CD14-positive monocyte (primary cell): ENCODE data around the gene PCED1B. TPM values are rescaled to one million over a fixed set of nuclear protein-coding genes. Genes with fewer than 3 reads are reported as not detected.

Experiments used
- DNase-seq, 3 donors: peaks; one replicate each; pipeline ENCODE4 v3.0.0-alpha.2; 2011 to 2022
- H2AFZ ChIP-seq: 2 replicates; pipeline ENCODE4 v1.6.0; 2012; ENCODE audit warnings: mild to moderate bottlenecking, low read depth, low read length, inconsistent platforms; ENCODE audit not compliant: insufficient read depth, poor library complexity, severe bottlenecking
- H3K27ac ChIP-seq, 2 donors: 1 replicate in 1 of 2; 2 replicates in 1 of 2; pipeline ENCODE4 v1.5.1; 2012 to 2013; ENCODE audit warnings: low read length in 2 of 2, control low read depth in 1 of 2, inconsistent platforms in 1 of 2, low read depth in 1 of 2, mild to moderate bottlenecking in 1 of 2
- H3K27me3 ChIP-seq, 2 donors: one replicate each; pipeline versions ENCODE4 v1.6.0 to v1.6.1; 2011 to 2013; ENCODE audit warnings: low read length in 2 of 2; ENCODE audit not compliant: control insufficient read depth in 2 of 2, insufficient read depth in 2 of 2
- H3K36me3 ChIP-seq, 2 donors: replicated peaks in 1 of 2; 1 replicate in 1 of 2; 2 replicates in 1 of 2; pipeline versions ENCODE4 v1.5.1 to v1.6.1; 2012 to 2013; ENCODE audit warnings: low read length in 2 of 2, control low read depth in 1 of 2, inconsistent platforms in 1 of 2, mild to moderate bottlenecking in 1 of 2; ENCODE audit not compliant: insufficient read depth in 2 of 2, control insufficient read depth in 1 of 2
- H3K4me1 ChIP-seq, 2 donors: 1 replicate in 1 of 2; 2 replicates in 1 of 2; pipeline versions ENCODE4 v1.5.1 to v1.6.1; 2012 to 2013; ENCODE audit warnings: low read length in 2 of 2, control low read depth in 1 of 2, inconsistent platforms in 1 of 2, mild to moderate bottlenecking in 1 of 2, moderate library complexity in 1 of 2; ENCODE audit not compliant: insufficient read depth in 2 of 2, control insufficient read depth in 1 of 2
- H3K4me2 ChIP-seq: replicated peaks from 2 replicates; pipeline ENCODE3; 2012; ENCODE audit warnings: low read length, moderate library complexity, mild to moderate bottlenecking; ENCODE audit not compliant: poor library complexity, severe bottlenecking; ENCODE audit errors: extremely low read depth
- H3K4me3 ChIP-seq, 3 experiments: fragments of 200-600 bp in 1 of 3; sonication (generic) in 1 of 3; replicated peaks in 1 of 3; 1 replicate in 2 of 3; 2 replicates in 1 of 3; pipeline ENCODE4 v1.5.1; 2011 to 2013; ENCODE audit warnings: low read length in 3 of 3, mild to moderate bottlenecking in 3 of 3, control low read depth in 2 of 3, low read depth in 2 of 3, inconsistent platforms in 1 of 3, moderate library complexity in 1 of 3
- H3K79me2 ChIP-seq: 2 replicates; pipeline ENCODE4 v1.6.0; 2012; ENCODE audit warnings: mild to moderate bottlenecking, control low read depth, inconsistent platforms, low read length, moderate library complexity; ENCODE audit not compliant: insufficient read depth
- H3K9ac ChIP-seq: 2 replicates; pipeline ENCODE4 v1.6.0; 2017; ENCODE audit warnings: low read length, mild to moderate bottlenecking; ENCODE audit not compliant: insufficient read depth, poor library complexity, severe bottlenecking
- H3K9me3 ChIP-seq, 2 donors: replicated peaks in 1 of 2; 1 replicate in 1 of 2; 2 replicates in 1 of 2; pipeline versions ENCODE4 v1.5.1 to v1.6.1; 2012 to 2013; ENCODE audit warnings: low read length in 2 of 2, control low read depth in 1 of 2; ENCODE audit not compliant: control insufficient read depth in 1 of 2, insufficient read depth in 1 of 2
- H4K20me1 ChIP-seq: 2 replicates; pipeline ENCODE4 v1.6.0; 2012; ENCODE audit warnings: mild to moderate bottlenecking, low read length, control low read depth, moderate library complexity; ENCODE audit not compliant: insufficient read depth
- H3K27ac Mint-ChIP-seq, 7 donors: one replicate each; pipeline ENCODE4 v1.8.0; 2020; ENCODE audit warnings: mild to moderate bottlenecking in 7 of 7, mixed read lengths in 7 of 7, moderate library complexity in 6 of 7, inconsistent platforms in 2 of 7
- H3K27me3 Mint-ChIP-seq, 3 donors: one replicate each; pipeline ENCODE4 v1.8.0; 2021 to 2022; ENCODE audit warnings: low read depth in 3 of 3, mild to moderate bottlenecking in 3 of 3, mixed read lengths in 3 of 3, moderate library complexity in 3 of 3, inconsistent platforms in 1 of 3
- H3K36me3 Mint-ChIP-seq, 2 donors: one replicate each; pipeline ENCODE4 v1.8.0; 2020; ENCODE audit warnings: mixed read lengths in 2 of 2, inconsistent platforms in 1 of 2, mild to moderate bottlenecking in 1 of 2
- H3K4me1 Mint-ChIP-seq: one replicate; pipeline ENCODE4 v1.8.0; 2020; ENCODE audit warnings: mild to moderate bottlenecking, mixed read lengths
- H3K4me3 Mint-ChIP-seq, 2 donors: one replicate each; pipeline ENCODE4 v1.8.0; 2020; ENCODE audit warnings: mild to moderate bottlenecking in 2 of 2, mixed read lengths in 2 of 2, moderate library complexity in 1 of 2
- H3K9me3 Mint-ChIP-seq, 7 donors: one replicate each; pipeline ENCODE4 v1.8.0; 2020 to 2022; ENCODE audit warnings: mixed read lengths in 7 of 7, mild to moderate bottlenecking in 6 of 7, moderate library complexity in 6 of 7, inconsistent platforms in 2 of 7
- CTCF ChIP-seq: fragments of 200-600 bp; IDR thresholded peaks from one replicate; pipeline ENCODE4 v1.8.0; 2022; ENCODE audit warnings: antibody characterized with exemption, mild to moderate bottlenecking
- WGBS: methylation state at CpG from one replicate; pipeline ENCODE4 v1.1.5; 2013; ENCODE audit warnings: missing lambda C conversion rate; ENCODE audit not compliant: insufficient coverage; 5-methylcytosine and 5-hydroxymethylcytosine counted together
- intact Hi-C, 2 donors: fragments of 100-400 bp; cut with micrococcal nuclease; formaldehyde crosslinking; loops; one replicate each; pipeline versions ENCODE4 v1.15.0 to v1.15.1; 2023
- polyA plus RNA-seq, 3 donors: library from polyadenylated mRNA; depleted of rRNA in 1 of 3; unstranded in 2 of 3; stranded (reverse) in 1 of 3; fragments of 300-500 nt in 2 of 3; fragments of >200 nt in 1 of 3; fragmentation: Illumina TruSeq in 2 of 3; gene quantifications; 1 replicate in 2 of 3; 2 replicates in 1 of 3; pipeline ENCODE4 v1.2.3, GENCODE V29; 2012 to 2021

The PCED1B gene
- polyA plus RNA-seq, 3 donors, result 0.10 to 0.65 TPM; not detected in 1

GRCh38 chr12:47035484-47035883 lies 43.9 kb upstream of the PCED1B start:
- Histone ChIP-seq H3K27me3 (no peaks in the 10 kb centered on the region), H3K4me3 (no peak overlapping the region), H4K20me1 (no peaks in the 10 kb centered on the region), H2AFZ (no peak overlapping the region), H3K27ac (no peak overlapping the region), H3K36me3 (no peaks in the 10 kb centered on the region), H3K79me2 (no peaks in the 10 kb centered on the region), H3K9ac (no peak overlapping the region), H3K9me3 (no peaks in the 10 kb centered on the region), H3K4me2 (no peak overlapping the region), H3K4me1 (no peaks in the 10 kb centered on the region)
- no peak for DNase-seq
- no peak overlapping the region for H3K4me3 Mint-ChIP-seq
- H3K27ac Mint-ChIP-seq, result no peak overlapping the region
- peaks cover 0 to 3% (median 2%) of the 10 kb centered on the region in 3 donors for H3K27me3 Mint-ChIP-seq
- H3K4me1 Mint-ChIP-seq, result peaks cover 4% of the 10 kb centered on the region
- intact Hi-C loops, result no loop called here
- TF ChIP-seq CTCF, result no peak
- 40% methylated on average over 1 of the region's 3 CpGs for WGBS
- no peaks in the 10 kb centered on the region for H3K9me3 Mint-ChIP-seq
- H3K36me3 Mint-ChIP-seq, result no peaks in the 10 kb centered on the region

- WGBS, result no CpG with 5 or more reads among the region's 1 CpG
- Histone ChIP-seq H3K4me3 (no peak overlapping the region), H3K9ac (no peak overlapping the region), H3K4me1 (no peaks in the 10 kb centered on the region), H3K9me3 (no peaks in the 10 kb centered on the region), H2AFZ (no peak overlapping the region), H4K20me1 (no peaks in the 10 kb centered on the region), H3K27me3 (no peaks in the 10 kb centered on the region), H3K27ac (no peak overlapping the region), H3K79me2 (no peaks in the 10 kb centered on the region), H3K36me3 (no peaks in the 10 kb centered on the region), H3K4me2 (no peak overlapping the region)
- Mint-ChIP-seq H3K4me1 (peaks cover 4% of the 10 kb centered on the region), H3K27me3 (peaks cover 0 to 1% (median 0%) of the 10 kb centered on the region in 3 donors), H3K4me3 (peak overlapping the region in 1 of 2 donors; percentile 9), H3K36me3 (no peaks in the 10 kb centered on the region), H3K27ac (no peak overlapping the region), H3K9me3 (peaks cover 0 to 2% (median 0%) of the 10 kb centered on the region in 7 donors)
- DNase-seq, result no peak
- intact Hi-C loops, result no loop called here
- no peak for TF ChIP-seq CTCF
Measured at GRCh38 chr12:47038270-47038748, 41.1 kb upstream of the PCED1B start.
